Inflammatory macrophage treated with lipopolysaccharide for 4 hours (primary cell): ENCODE results near the gene TPPP2.

Experiments
- DNase-seq: peaks from one replicate; pipeline ENCODE4 v3.0.0-alpha.2; 2020

The TPPP2 gene

DNA sequence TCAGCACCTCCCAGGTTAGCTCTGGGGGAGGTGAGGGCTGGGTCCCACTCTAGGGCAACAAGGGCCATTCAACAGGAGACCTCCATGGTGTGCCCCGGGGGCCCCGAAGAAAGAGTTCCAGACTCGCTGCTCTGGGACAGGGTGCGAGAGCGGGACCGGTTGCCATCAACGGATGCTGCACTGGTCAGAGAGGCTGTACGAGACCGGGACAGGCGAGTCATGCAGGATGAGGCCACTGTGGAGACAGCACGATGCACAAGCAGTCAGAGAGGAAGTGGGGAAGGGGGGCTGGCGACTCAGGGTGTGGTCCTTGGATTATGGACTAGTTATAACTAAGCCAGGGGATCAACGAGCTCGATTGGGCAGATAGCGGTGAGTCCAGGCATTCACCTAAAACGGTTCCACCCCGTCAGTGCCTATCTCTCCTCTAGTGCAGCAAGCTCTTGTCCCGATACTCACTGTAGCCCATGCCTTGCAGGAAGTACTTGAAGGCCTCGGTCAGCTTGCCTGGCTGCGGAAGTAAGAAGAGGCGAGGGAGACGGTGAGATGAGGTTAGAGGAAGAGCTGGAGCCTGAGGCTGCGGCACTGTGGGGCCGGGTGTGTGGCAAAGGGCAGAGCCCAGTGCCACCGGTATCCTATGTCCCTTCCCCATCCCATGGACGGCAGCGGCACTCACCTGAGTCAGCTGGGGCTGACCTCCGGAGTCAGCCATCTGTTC is 12.3 kb upstream of the TPPP2 start:
- DNase-seq, result peak; percentile 40

GRCh38 chr14:21018286-21018685 is 11.7 kb upstream of the TPPP2 start:
- DNase-seq, result no peak

DNA sequence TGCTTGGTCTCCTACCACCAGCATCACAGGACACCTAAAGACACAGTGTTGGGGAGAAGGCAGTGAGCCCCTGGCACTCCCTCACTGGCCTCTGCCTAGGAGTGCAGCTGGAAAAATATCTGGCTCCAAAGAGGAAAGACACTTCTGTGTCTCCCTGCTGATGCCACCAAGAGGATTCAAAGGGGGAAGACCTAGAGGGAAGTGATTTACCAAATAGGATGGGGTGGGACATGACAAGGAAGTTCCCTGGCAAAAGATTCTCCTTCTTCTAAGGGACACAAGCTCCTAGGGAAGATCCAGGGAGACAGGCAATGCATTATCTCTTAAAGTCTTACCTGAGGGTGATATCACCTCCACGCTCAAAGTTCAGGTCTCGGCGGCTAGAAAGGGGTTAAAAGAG is 11.2 kb upstream of the TPPP2 start:
- DNase-seq, result no peak

DNA sequence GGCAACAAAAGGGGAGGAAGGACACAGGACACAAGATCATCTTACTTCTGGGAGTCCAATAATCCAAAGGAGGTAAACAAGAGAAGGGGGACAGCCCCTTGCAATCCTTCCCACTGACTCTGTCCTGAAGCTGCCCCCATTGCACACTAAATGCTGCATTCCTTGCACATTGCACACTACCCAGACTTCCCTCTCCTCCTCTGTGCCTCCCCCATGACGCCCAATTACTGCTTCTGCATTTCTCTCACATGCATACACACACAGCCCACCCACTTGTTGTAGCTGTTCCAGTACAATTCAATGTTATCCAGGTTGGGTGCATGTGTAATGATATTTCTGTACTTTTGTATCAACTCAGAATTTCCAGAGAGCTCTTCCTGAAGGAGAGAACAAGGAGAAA is 10.7 kb upstream of the TPPP2 start:
- DNase-seq, result peak; percentile 59

DNA sequence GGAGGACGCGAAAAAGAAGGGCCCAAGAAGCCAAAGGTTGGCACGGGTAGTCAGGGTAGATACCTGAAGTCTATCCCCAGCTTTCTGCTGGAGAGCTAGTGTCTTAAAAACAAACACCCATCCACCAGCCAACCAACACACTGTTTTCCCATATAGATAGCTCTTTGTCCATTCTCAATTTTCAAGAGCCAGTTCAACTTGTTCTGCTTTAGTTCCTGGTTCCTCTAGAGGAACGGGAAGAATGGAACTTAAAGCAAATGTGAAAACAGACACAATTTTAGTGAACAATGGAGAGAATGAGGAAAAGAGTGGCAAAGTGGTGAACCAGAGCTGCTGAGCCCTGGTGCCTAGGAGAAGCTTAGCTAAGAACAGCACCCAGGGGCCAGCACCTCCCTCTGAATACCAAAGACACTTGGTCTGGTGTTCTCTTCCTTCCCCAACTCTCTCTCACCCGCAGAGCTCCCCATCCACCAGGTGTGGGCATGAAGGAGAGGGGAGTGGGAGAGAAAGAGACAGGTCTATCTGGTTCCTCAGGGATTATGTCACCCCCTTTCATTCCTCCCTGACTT is 9.0 kb upstream of the TPPP2 start:
- DNase-seq, result no peak

DNA sequence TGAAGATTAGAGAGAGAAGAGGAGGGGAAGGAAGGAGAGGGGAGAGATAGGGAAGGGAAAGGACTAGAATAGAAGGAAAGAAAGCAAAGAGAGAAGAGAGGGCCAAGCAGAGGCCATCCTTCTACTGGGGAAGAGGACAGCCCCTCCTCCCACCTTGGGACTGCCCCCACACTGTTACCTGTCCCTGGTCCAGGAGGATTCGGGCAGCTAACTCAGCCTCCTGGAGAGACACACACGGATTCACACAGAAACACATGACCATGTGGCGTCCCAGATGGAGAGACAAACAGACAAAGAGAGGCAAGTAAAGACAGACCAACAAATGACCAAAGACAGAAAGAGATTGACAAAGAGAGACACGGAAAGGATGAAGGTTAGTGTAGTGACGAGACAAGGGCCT is 7.3 kb upstream of the TPPP2 start:
- no peak for DNase-seq

GRCh38 chr14:21023174-21023573 is 6.8 kb upstream of the TPPP2 start:
- peak; percentile 53 for DNase-seq

DNA sequence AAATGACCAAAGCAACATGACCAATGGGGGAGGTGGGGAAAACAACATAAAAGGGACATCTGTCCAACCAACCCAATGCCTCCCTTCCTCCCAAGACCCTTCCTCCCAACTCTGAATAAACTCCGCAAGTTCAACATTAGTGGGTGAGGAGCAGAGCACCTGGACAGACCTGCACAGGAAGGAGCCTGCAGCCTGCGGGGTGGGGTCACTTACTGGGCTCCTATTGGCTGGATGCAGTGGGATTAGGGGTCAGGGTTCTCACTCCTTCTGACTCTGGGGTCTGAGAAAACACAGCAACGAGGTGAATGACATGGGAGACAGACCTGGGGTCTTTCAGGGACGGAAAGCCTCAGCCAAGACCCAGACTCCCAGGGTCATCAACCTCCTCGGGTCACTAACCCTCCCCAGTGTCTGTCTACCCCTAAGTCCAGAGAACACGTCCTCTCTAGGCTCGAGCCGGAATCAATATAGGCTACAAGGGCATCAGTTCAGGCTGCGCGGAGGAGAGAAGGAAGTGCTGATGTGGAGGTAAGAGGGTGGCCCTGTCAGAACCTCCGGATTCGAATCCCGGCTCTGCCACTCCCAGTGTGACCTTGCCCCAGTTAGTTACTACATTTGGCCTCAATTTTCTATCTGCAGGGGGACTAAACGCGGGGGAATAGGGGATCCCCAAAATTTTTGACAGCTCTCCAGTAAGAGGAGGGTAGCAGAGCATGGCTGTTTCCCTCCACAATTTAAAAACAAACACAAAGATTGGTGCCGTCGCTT is 6.0 kb upstream of the TPPP2 start:
- no peak for DNase-seq

DNA sequence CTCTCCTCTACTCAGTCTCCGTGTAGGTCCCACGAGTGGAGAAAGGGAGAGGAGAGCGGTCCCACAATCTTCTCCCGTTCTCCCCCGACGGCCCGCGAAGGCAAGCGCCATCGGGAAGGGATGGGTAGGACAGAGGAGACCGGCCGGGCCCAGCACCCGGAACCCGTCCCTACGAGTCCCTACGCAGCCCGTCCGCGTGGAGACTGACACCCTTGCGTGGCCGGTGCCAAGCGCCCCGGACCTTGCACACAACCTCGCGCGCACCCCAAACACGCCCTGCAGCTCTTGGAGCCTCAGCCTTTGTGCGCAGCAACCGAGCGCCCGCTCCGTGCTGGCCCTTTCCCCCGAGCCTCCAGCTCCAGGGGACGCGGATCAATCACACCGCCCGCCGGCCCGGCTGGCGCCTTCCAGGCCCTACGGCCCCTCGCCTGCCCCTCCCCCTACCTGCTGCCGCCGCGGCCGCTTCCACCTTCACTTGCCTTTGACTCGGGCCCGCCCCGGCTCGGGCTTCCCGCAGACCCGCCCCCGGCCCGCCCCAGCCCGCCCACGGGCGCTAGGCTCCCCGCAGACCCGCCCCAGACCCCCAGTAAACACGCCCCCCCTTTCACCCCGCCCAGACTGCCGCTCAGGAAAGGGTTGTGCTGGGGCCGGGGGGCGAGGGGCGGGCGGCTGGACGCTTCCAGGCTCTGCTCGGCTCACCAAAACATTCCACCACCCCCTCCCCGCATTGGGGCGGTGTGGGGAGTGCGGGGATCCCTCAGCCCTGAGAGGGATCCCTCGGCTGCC is 5.2 kb upstream of the TPPP2 start, which contains the start of gene NDRG2:
TSS of gene NDRG2 (minus strand) at position 477 of the 786 bp plus-strand sequence. CDS start 1,746 bp downstream, outside the sequence.
- no peak for DNase-seq

GRCh38 chr14:21025371-21026273 is 4.4 kb upstream of the TPPP2 start:
- no peak for DNase-seq

GRCh38 chr14:21026274-21026987 is 3.6 kb upstream of the TPPP2 start:
- DNase-seq, result no peak

GRCh38 chr14:21026988-21027315 is 3.1 kb upstream of the TPPP2 start:
- no peak for DNase-seq

GRCh38 chr14:21030531-21030930 is 514 bp downstream of the TPPP2 start:
- no peak for DNase-seq

- peak; percentile 79 for DNase-seq
These were observed 2.5 kb downstream of the TPPP2 start for GRCh38 chr14:21032326-21033132.

GRCh38 chr14:21033133-21033698 is 3.2 kb downstream of the TPPP2 start:
- peak; percentile 72 for DNase-seq

GRCh38 chr14:21034707-21035106 is 4.7 kb downstream of the TPPP2 start, which contains the start of gene RNASE13:
RNASE13 (minus strand) TSS chr14:21034807; CDS start chr14:21034288, 519 bp downstream.
- DNase-seq, result no peak

GRCh38 chr14:21036751-21037150 is 6.7 kb downstream of the TPPP2 start:
- peak; percentile 59 for DNase-seq

- DNase-seq, result peak; percentile 59
These were observed 7.1 kb downstream of the TPPP2 start for GRCh38 chr14:21037156-21037555.

GRCh38 chr14:21038441-21039422 is 8.7 kb downstream of the TPPP2 start:
- DNase-seq, result no peak
